Testis (tissue), 3 donors: ENCODE results near the gene TMEM201. TPM values are rescaled to one million over a fixed set of nuclear protein-coding genes. Genes with fewer than 3 reads are reported as not detected.

Experiments used
- DNase-seq: peaks from one replicate; pipeline ENCODE4 v3.0.0-alpha.2; 2019
- H3K27ac ChIP-seq, 2 donors: fragments of 200-600 bp; sonication (generic); one replicate each; pipeline ENCODE4 v1.5.1; 2019
- H3K27me3 ChIP-seq: fragments of 200-600 bp; sonication (generic); one replicate; pipeline ENCODE4 v1.5.1; 2019
- H3K36me3 ChIP-seq: fragments of 200-600 bp; sonication (generic); one replicate; pipeline ENCODE4 v1.5.1; 2017; ENCODE audit warnings: low read depth; ENCODE audit errors: missing control alignments
- H3K4me1 ChIP-seq: fragments of 200-600 bp; sonication (generic); one replicate; pipeline ENCODE4 v1.5.1; 2019
- H3K4me3 ChIP-seq, 2 donors: fragments of 200-600 bp; sonication (generic); one replicate each; pipeline ENCODE4 v1.5.1; 2017 to 2019
- H3K9me3 ChIP-seq: fragments of 200-600 bp; sonication (generic); one replicate; pipeline ENCODE4 v1.5.1; 2017
- POLR2A ChIP-seq: fragments of 450-650 bp; IDR thresholded peaks from one replicate; pipeline ENCODE4 v1.6.1; 2017; ENCODE audit warnings: antibody characterized with exemption, mild to moderate bottlenecking, moderate library complexity
- WGBS, 2 donors: methylation state at CpG; one replicate each; pipeline ENCODE4 v1.1.5; 2018; 5-methylcytosine and 5-hydroxymethylcytosine counted together
- intact Hi-C: fragments of 100-400 bp; cut with DNase I; formaldehyde crosslinking; loops from one replicate; pipeline ENCODE4 v1.15.1; 2023; ENCODE audit warnings: low total_unique reads
- polyA plus RNA-seq: library from polyadenylated mRNA; stranded (reverse); fragments of 350-450 nt; fragmentation: Illumina TruSeq; extraction: RNeasy Lipid Tissue Mini Kit (QIAGEN cat#74804); gene quantifications from one replicate; pipeline ENCODE4 v1.2.3, GENCODE V29; 2014; ENCODE audit warnings: low read depth, low replicate concordance; ENCODE audit not compliant: insufficient read depth
- total RNA-seq, 2 donors: library from RNA; depleted of rRNA; stranded (reverse); fragments of >200 nt; gene quantifications; one replicate each; pipeline ENCODE4 v1.2.3, GENCODE V29; 2016
- TF ChIP-seq, protein P1 (sequence below), 3 experiments: fragments of 450-650 bp in 2 of 3; fragments of 200-600 bp in 1 of 3; sonication (generic) in 1 of 3; IDR thresholded peaks; one replicate each; pipeline ENCODE4 v1.5.1; 2016 to 2019; ENCODE audit warnings: antibody characterized with exemption in 3 of 3, mild to moderate bottlenecking in 2 of 3, moderate library complexity in 1 of 3

The TMEM201 gene
- total and polyA plus RNA-seq, 3 donors from 2014 or later, result 26.6 to 36.2 (median 35.8) TPM

DNA sequence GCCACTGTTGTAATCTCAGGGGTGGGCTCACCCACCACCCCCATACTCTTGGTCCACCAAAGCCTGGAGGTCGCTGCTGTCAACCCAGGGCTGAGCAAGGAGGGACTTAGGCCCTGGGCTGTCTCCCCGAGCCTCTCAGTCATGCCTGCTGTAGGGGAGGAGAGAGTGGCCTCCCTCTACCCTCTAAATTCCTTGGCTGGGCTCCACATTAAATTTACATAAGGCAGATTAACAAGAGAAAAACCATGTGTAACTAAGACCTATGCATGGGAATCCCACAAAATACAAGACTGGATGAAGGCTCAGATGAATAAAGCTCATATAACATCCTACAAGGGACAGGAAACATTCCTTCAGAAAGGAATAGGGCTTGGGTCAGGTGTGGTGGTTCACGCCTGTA, 61.1 kb downstream of the TMEM201 start:
- H3K36me3 ChIP-seq, result no peaks in the 10 kb centered on the region
- TF ChIP-seq, protein P1, sequence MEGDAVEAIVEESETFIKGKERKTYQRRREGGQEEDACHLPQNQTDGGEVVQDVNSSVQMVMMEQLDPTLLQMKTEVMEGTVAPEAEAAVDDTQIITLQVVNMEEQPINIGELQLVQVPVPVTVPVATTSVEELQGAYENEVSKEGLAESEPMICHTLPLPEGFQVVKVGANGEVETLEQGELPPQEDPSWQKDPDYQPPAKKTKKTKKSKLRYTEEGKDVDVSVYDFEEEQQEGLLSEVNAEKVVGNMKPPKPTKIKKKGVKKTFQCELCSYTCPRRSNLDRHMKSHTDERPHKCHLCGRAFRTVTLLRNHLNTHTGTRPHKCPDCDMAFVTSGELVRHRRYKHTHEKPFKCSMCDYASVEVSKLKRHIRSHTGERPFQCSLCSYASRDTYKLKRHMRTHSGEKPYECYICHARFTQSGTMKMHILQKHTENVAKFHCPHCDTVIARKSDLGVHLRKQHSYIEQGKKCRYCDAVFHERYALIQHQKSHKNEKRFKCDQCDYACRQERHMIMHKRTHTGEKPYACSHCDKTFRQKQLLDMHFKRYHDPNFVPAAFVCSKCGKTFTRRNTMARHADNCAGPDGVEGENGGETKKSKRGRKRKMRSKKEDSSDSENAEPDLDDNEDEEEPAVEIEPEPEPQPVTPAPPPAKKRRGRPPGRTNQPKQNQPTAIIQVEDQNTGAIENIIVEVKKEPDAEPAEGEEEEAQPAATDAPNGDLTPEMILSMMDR (IDR thresholded peaks at IDR 0.05), result no peak
- no peak for TF ChIP-seq POLR2A
- H3K9me3 ChIP-seq, result no peaks in the 10 kb centered on the region
- peaks cover 5% of the 10 kb centered on the region for H3K4me1 ChIP-seq
- H3K27me3 ChIP-seq, result no peaks in the 10 kb centered on the region
- WGBS, 2 donors, result 89 to 94% methylated on average over 3 of the region's 3 CpGs
- DNase-seq, result no peak
- no peak overlapping the region for H3K27ac ChIP-seq
- intact Hi-C loops, result no loop called here
- H3K4me3 ChIP-seq, result no peak overlapping the region

DNA sequence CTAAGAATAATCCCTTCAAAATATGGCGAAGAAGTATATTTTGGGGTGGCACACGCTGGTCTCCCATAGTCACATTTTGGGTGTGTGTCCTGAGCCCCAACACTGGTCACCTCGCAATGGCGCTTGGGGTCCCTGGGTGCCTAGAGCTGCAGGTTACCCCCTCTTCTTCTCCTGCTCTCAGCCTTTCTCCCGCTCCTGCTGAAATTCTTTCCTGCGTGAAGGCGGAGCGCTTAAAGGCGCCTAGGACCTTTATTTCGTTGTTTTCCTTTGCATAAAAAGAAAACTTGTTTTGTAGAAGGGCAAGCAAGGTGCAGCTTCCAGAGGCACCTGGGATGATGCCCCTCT, 62.5 kb downstream of the TMEM201 start:
- peaks cover 5% of the 10 kb centered on the region for H3K4me1 ChIP-seq
- no peaks in the 10 kb centered on the region for H3K9me3 ChIP-seq
- WGBS, 2 donors, result 24 to 25% methylated on average over 10 of the region's 10 CpGs
- no peaks in the 10 kb centered on the region for H3K27me3 ChIP-seq
- peak overlapping the region; percentile 48 to 55 for H3K4me3 ChIP-seq
- intact Hi-C loops, result no loop called here
- no peak overlapping the region for H3K27ac ChIP-seq
- no peaks in the 10 kb centered on the region for H3K36me3 ChIP-seq
- no peak for DNase-seq
- TF ChIP-seq, protein P1 (IDR thresholded peaks at IDR 0.05), result no peak
- no peak for TF ChIP-seq POLR2A

DNA sequence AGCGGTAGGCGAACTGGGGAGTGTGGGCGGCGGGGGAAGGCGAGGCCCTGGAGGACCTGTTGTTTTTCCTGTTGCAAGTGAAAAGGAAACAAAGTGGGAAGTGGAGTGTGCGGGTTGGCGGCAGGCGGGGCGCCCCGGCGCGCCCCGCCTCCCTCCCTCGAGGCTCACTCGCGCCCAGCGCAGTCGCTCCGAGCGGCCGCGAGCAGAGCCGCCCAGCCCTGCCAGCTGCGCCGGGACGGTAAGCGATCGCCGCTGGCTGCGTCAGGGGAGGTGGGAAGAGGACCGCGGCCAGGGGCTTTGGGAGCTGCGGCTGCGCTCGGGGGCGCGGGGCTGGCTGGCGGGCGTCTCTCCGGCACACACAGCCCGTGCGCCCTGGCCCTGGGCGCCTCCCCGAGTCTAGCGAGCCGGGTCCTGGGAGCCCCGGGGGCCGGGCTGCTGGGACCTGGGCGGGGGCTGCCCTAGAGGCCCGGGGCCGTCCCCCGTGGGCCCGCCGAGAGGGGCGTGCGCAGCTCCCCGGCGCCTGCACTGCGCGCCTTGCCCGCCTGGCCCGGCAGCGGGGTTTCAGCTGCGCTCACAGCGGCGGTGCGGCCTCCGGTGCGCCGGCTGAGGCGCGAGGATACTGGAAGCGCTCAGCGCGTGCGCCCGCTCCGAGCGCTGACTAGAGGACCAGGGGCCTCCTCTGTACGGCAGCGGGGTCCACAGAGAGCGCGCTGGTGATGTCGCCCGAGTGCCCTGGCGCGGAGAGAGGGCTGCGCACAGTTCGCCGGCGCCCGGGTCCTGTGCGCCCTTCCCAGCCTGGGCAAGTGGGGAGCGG, 63.1 kb downstream of the TMEM201 start, which contains the start of gene PIK3CD:
Gene PIK3CD, plus strand, starts transcription at position 167 of the 814 bp plus-strand sequence. CDS start 58,725 bp downstream, outside the sequence.
- Histone ChIP-seq H3K27ac (peak within 1 kb of the TSS in 1 of 2 donors; percentile 50), H3K4me1 (peaks cover 5% of the 10 kb centered on the region), H3K4me3 (peak within 1 kb of the TSS; percentile 48 to 55), H3K27me3 (no peaks in the 10 kb centered on the region), H3K36me3 (no peaks in the 10 kb centered on the region), H3K9me3 (no peaks in the 10 kb centered on the region)
- WGBS, 2 donors, result 0 to 1% methylated on average over 7 to 18 of the region's 94 CpGs
- TF ChIP-seq POLR2A, result no peak
- TF ChIP-seq, protein P1 (IDR thresholded peaks at IDR 0.05), result no peak
- intact Hi-C loops, result no loop called here
- peak; percentile 20 for DNase-seq

DNA sequence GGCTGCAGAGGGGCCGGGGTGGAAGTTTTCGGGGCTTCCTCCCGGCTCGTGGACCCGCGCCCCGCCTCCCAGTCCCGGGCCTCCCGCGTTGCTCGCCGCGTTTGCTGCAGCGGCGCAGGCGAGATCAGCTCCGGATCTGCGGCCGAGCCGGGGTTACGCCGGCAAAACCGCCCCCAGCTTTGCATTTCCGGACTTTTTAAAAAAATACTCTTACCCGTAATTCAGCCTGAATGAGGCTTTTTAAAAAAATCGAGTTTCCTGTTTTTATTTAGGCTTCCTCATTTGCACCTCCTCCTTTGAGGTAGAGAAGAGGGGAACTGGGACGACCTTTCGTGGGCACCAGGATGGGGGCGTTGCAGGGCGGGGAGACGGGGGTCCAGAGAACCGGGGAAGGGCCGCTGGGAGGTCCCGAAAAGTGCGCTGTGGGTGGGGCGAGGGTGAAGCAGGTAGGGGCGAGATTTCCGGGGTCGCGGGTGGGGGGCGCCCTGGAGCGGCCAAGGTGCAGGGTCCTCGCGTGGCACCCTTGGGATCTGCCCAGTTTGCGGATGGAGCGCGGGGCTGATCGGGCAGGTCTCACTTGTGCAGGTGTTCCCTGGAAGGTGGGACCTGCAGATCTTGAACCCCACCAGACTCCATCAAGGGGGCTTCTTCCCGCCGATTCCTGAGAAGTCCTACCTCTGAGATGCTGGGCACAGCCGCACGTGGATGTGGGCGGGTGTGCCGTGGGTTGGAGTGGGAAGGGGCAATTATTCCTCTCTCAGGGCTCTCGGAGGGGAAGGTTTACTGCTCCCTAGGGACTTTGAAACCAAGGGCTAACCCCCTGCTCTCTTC, 63.9 kb downstream of the TMEM201 start:
- H3K27me3 ChIP-seq, result no peaks in the 10 kb centered on the region
- H3K27ac ChIP-seq, result peak overlapping the region in 1 of 2 donors; percentile 50
- no peak for TF ChIP-seq POLR2A
- TF ChIP-seq, protein P1 (IDR thresholded peaks at IDR 0.05), result no peak
- H3K4me1 ChIP-seq, result peaks cover 5% of the 10 kb centered on the region
- no peaks in the 10 kb centered on the region for H3K36me3 ChIP-seq
- no peak for DNase-seq
- H3K9me3 ChIP-seq, result no peaks in the 10 kb centered on the region
- peak overlapping the region; percentile 48 to 55 for H3K4me3 ChIP-seq
- intact Hi-C loops, result no loop called here
- WGBS, 2 donors, result 3 to 6% methylated on average over 37 to 51 of the region's 55 CpGs
